WI38 (cell line): Measurements from ENCODE around the gene MED16.
"Not testable (repeated sequence)": the region's sequence is repeated elsewhere in the genome, so short reads cannot be mapped to it uniquely, and the experiment has no call there.

ENCODE experiments used
- H3K4me3 ChIP-seq: 2 replicates; pipeline ENCODE4 v1.5.1; 2011; ENCODE audit warnings: low read depth, mild to moderate bottlenecking, control low read depth, low read length
- CTCF ChIP-seq: IDR thresholded peaks from 2 replicates; pipeline ENCODE4 v1.5.1; 2012; ENCODE audit warnings: low read depth, mild to moderate bottlenecking, control low read depth, low read length

Gene MED16

GRCh38 chr19:858868-859843, 33.8 kb downstream of the MED16 start, which contains the start of gene CFD:
TSS of gene CFD (plus strand) at chr19:859664. CDS start at chr19:859690, 26 bp downstream.
- H3K4me3 ChIP-seq = peak within 1 kb of the TSS; percentile 47
- TF ChIP-seq CTCF = no peak

GRCh38 chr19:858284-858683, 34.7 kb downstream of the MED16 start:
- H3K4me3 ChIP-seq = no peak overlapping the region

GRCh38 chr19:855566-856120, 37.3 kb downstream of the MED16 start:
- no peak overlapping the region for H3K4me3 ChIP-seq
- TF ChIP-seq CTCF = no peak

More at GRCh38 chr19:858284-858683, 34.7 kb downstream of the MED16 start:
- TF ChIP-seq CTCF = no peak

GRCh38 chr19:855142-855541, 37.8 kb downstream of the MED16 start:
- H3K4me3 ChIP-seq = no peak overlapping the region
- TF ChIP-seq CTCF = no peak

- TF ChIP-seq CTCF = no peak
These were observed 38.4 kb downstream of the MED16 start for GRCh38 chr19:854549-854948.

GRCh38 chr19:853614-854220, 39.3 kb downstream of the MED16 start:
- not testable (repeated sequence) for H3K4me3 ChIP-seq

More at GRCh38 chr19:854549-854948, 38.4 kb downstream of the MED16 start:
- H3K4me3 ChIP-seq = no peak overlapping the region

- no peak for TF ChIP-seq CTCF
- H3K4me3 ChIP-seq = no peak overlapping the region
These were observed 39.9 kb downstream of the MED16 start for GRCh38 chr19:853014-853585.
